SIG-M5 treated with dmso at 0.1 percent for 504 hours (cell line): ENCODE results near the gene ZNF429.
"Not testable (repeated sequence)": the region's sequence is repeated elsewhere in the genome, so short reads cannot be mapped to it uniquely, and the experiment has no call there.

Experiments
- DNase-seq: peaks from one replicate; lab custom pipeline; 2025; ENCODE audit not compliant: unreplicated experiment; lab: John Stamatoyannopoulos, UW

ZNF429 gene

DNA sequence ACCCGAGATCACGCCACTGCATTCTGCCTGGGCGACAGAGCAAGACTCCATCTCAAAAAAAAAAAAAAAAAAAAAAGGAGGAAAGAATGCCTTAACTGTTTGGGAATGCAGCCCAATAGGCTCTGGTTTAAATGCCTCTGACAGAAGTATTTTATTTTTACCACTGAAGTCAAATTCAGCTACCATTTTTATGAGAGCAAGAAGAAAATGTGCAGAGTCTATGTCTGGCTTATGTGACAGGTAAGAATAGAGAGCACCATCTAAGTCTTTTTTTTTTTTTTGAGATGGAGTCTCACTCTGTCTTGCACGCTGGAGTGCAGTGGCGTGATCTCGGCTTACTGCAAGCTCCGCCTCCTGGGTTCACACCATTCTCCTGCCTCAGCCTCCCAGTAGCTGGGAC lies 7.2 kb downstream of the ZNF429 start:
- not testable (repeated sequence) for DNase-seq

DNA sequence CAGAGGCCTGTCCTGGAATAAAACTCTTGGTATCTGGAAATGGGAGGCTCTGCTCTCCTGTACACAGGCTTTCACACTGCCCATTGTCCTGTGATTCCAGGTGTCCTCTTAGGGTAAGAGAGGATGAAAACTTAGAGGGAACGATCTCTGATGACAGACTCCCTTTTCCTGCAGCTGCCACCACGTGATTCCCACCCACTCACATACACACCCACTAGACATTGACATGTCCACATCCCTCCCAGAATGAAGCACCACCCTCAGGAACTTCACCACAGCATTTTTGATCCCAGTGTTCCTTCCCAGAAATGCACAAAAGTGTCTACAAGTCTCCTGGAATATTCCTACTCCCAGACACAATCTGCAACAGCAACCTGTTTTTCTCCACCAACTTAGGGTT lies 8.2 kb downstream of the ZNF429 start:
- DNase-seq = no peak

DNA sequence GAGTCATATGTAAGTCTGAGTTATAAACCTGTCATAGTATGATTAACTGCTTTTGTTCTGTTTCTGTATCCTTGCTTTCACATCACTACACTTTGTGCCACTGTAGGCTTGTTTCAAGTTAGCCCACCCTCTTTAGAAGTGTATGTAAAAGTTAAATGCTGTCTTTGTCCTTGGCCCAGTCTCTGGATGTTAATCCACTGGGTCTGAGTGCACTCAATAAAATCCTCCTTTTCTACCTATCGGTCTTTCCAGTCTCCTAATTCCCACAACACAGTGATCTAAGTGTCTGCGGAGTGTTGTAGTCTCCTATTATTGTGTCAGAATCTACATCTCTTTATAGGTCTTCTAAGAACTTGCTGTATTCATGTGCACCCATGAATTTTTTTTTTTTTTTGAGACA lies 14.1 kb downstream of the ZNF429 start:
- no peak for DNase-seq

- DNase-seq = no peak
Observed at GRCh38 chr19:21532904-21533303, 27.5 kb downstream of the ZNF429 start.

GRCh38 chr19:21536741-21537290 lies 31.4 kb downstream of the ZNF429 start:
- DNase-seq = not testable (repeated sequence)

DNA sequence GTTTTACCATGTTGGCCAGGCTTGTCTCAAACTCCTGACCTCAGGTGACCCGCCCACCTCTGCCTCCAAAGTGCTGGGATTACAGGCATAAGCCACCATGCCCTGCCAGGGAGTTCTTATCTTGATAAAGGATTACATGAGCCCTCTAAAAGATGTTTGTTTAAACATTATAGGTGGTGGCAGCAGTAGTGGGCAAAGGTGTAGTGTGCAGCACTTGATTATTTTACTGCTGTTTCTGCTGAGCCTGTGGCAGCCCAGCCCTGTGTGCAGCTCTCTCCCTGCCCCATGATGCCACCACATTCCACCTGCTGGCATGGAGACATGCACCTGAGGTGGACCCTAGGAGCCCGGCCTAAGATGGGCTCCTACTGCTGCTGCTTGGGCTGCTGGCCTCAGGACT lies 54.0 kb downstream of the ZNF429 start:
- no peak for DNase-seq

GRCh38 chr19:21564406-21564805 lies 59.0 kb downstream of the ZNF429 start:
- no peak for DNase-seq

GRCh38 chr19:21566073-21566472 lies 60.7 kb downstream of the ZNF429 start:
- DNase-seq = no peak

DNA sequence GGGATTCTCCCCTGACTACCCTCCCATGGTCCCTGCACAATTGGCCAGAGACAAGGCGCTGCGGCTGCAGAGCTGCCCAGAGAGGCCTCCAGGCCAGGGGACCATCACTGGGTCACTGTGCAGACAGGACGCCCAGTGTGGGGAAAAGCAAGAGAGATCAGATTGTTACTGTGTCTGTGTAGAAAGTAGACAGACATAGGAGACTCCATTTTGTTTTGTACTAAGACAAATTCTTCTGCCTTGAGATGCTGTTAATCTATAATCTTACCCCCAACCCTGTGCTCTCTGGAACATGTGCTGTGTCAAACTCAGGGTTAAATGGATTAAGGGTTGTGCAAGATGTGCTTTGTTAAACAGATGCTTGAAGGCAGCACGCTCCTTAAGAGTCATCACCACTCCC lies 62.4 kb downstream of the ZNF429 start:
- DNase-seq = not testable (repeated sequence)

- DNase-seq = no peak
Observed at GRCh38 chr19:21568816-21569493, 63.6 kb downstream of the ZNF429 start.

GRCh38 chr19:21569494-21569865 lies 64.1 kb downstream of the ZNF429 start:
- no peak for DNase-seq

DNA sequence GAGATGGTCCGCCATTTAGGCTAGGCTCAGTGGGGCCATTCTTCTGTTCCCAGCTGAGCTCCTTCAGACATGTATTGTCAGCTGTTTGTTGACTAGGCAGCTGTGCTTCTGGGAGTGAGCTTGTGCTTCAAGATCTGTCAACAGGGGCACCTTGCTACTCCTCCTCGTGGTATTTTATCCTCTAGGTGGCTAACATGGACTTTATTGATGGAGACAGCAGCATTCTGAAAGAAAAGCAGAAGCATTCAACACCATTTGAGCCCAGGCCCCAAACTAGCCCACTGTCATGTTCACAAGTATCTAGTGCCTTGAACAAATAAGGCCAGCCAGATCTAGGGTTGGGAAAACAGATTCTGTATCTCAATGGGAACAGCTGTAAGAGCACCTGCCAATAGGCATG lies 65.9 kb downstream of the ZNF429 start:
- DNase-seq = no peak

- no peak for DNase-seq
Observed at GRCh38 chr19:21574607-21575006, 69.2 kb downstream of the ZNF429 start.

DNA sequence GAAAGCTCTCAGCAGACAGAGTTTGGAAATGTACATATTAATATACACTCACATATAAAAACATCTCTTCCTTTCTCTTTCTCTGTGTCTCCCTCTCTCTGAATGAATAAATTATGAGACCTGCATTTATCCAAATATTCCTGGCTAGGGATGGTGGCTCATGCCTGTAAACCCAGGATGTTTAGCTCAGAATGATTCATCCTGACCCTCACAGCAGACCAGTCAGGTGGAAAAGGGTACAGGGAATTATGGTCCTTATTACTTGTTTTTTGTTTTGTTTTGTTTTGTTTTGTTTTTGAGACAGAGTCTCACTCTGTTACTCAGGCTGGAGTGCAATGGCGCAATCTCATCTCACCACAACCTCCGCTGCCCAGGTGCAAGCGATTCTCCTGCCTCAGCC lies 71.1 kb downstream of the ZNF429 start:
- no peak for DNase-seq

DNA sequence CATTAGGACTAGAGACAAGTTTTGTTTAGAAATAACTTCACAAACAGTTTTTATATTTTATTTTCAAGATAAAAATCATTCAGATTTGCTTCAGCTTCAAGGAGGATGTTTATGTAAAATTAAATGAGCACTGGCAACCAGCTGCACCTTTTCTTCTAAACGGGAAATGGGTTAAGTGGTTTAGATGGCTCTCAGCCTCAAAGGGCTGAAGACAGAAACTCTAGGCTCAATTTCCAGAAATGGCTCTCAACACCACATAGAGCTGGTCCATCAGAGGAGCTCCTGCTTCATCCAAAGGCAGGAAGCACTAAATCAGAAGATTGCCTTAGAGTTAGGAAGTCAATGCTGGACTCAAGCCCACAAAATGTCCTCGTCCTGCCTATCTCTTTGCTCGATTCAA lies 74.7 kb downstream of the ZNF429 start:
- DNase-seq = no peak

- no peak for DNase-seq
Observed at GRCh38 chr19:21580818-21581217, 75.4 kb downstream of the ZNF429 start.

GRCh38 chr19:21581646-21582240 lies 76.3 kb downstream of the ZNF429 start:
- DNase-seq = no peak

GRCh38 chr19:21584537-21584936 lies 79.1 kb downstream of the ZNF429 start:
- DNase-seq = no peak

DNA sequence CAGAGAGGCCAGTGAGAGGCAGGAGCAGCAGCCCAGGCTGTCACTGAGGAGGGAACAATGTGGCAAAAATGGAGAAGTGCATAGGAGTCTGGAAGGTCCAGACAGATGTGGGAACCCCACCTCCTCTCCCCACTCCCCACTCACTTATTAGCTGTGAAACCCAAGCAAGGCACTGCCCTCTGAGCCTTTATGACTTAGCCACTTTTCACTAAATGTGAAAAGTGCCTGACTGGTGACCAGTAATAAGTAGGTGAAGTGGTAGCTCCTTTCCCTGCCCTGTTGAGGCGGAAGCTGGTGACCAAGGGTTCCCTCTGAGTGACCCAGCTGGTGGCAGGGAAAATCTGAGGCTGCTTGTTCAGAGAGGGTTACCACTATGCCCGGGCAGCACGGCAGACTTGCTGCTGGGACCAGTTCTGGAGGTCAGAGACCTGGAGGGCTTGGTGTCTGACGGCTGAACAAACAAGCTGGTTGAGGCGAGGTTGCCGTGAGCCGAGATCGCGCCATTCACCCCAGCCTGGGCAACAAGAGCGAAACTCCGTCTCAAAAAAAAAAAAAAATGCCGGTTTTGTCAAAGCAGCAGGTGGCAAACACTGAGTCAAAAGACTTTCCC lies 80.0 kb downstream of the ZNF429 start:
- DNase-seq = no peak

DNA sequence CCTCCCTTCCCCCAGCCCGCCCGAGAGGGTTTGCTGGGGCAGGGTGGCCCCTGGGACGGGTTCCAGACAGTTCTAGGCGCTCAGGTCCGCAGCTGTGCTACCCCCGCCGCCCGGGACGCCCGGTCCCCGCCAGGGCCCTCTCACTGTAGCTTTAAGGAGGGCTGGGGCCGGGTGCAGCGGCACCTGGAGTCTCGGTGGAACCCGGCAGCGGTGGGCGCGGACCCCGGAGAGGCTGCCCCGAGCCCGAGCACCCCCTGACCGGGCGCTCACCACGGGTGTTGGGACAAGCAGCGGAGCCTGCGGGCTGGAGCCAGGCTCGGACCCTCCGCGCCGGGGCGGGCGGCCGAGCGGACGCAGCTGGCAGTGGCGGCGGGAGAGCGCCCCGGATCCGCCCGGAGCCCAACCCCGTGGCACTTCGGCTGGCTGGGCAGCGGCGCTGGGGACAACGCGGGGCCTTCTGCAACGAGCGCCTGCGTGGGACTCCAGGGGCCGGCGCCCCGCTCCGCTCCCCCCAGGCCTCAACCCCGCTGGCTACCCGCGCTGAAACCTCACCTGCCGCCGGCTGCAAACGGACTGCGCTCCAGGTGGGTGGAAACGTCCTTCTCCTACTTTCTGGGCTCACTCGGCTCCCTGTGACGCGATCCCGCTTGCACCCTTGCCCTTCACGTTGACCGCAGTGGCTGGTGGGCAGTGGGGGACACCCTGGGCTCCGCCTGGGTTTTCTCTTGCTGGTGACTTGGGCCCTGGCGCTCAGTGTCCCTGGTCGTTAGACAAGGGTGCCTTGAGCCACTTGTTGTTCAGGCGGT lies 81.1 kb downstream of the ZNF429 start:
- no peak for DNase-seq

DNA sequence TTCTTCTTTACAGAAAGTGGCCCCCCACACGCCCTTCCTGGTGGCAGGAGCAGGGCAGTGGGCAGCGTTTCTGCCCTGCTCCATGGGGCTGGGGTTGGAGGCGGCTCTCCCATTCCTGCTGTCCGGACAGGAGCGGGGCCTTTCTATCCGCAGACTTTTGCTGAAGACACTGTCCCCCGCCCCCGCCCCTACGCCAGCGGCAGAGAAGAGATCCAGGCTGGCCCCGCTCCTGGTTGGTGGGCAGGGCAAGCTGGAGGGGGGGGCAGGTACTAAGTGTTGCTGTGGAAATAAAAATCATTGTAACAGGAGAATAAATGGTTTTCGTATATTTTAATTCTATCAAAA lies 81.7 kb downstream of the ZNF429 start:
- no peak for DNase-seq

GRCh38 chr19:21587549-21587948 lies 82.1 kb downstream of the ZNF429 start:
- no peak for DNase-seq
